RCC 7860 (cell line): Measurements from ENCODE around the gene EXOSC1.
"Not testable (repeated sequence)": the region's sequence is repeated elsewhere in the genome, so short reads cannot be mapped to it uniquely, and the experiment has no call there.

Source experiments
- DNase-seq: peaks from one replicate; pipeline ENCODE4 v3.0.0-alpha.2; 2015; ENCODE audit warnings: low spot score
- FAIRE-seq: peaks from 2 replicates; lab custom pipeline; 2012; peaks lifted over from hg19 to GRCh38; lab: Jason Lieb, UNC

Gene EXOSC1

DNA sequence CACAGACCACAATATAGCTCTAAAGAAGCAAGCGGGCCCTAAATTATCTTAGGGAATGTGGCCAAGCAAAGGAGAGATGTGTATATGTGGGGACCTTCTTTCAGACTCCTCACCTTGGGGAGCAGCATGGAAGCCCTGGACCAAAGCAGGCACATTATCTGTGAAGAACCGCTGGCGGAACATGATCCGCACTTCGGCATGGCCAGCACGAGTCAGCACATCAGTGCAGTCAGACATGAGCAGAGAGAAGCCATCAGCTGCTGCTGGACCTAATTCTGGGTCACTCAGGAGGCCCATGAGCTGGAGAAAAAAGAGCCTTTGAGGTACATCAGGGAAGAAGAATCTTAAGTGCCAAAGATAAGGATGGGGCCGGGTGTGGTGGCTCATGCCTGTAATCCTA, 14.1 kb upstream of the EXOSC1 start:
- FAIRE-seq = no peak

DNA sequence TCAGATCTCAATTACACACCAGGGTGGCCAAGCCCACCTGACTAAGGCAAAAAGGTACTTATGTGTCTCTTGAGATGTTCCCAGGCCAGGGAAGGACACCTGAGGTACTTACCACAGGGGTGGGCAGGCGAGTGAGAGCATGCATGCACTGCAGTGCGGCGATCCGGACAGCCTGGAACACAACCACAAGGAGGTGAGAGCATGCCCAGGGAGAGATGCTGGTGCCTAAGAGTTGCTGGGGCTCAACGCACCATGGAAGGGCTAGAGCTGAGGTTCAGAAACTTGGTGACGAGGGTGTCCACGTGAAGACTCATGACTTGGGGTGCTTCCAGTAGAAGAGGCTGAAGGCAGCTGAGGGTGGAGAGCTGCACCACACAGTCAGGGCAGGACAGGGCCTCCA, 13.3 kb upstream of the EXOSC1 start:
- no peak for FAIRE-seq

More for the DNA sequence above, 14.1 kb upstream of the EXOSC1 start:
- no peak for DNase-seq

DNA sequence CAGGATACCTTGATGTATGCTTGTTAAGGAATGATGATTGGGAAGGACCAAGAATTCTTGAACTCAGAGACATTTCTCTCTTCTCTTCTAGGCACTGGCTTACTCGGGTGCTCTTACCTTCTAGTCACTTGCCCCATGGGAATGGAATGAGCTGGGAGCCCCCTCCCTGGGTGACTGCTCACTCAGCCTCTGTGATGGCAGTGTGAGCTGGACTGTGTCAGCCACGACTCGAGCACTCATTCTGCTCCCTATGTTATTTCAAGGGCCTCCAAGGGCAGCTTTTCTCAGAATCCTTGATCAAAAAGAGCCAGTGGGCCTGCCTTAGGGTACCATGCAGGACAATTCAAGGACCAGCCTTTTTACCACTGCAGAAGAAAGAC, 10.9 kb upstream of the EXOSC1 start:
- FAIRE-seq (no peak), DNase-seq (no peak)

More for the DNA sequence above, 13.3 kb upstream of the EXOSC1 start:
- DNase-seq = no peak

DNA sequence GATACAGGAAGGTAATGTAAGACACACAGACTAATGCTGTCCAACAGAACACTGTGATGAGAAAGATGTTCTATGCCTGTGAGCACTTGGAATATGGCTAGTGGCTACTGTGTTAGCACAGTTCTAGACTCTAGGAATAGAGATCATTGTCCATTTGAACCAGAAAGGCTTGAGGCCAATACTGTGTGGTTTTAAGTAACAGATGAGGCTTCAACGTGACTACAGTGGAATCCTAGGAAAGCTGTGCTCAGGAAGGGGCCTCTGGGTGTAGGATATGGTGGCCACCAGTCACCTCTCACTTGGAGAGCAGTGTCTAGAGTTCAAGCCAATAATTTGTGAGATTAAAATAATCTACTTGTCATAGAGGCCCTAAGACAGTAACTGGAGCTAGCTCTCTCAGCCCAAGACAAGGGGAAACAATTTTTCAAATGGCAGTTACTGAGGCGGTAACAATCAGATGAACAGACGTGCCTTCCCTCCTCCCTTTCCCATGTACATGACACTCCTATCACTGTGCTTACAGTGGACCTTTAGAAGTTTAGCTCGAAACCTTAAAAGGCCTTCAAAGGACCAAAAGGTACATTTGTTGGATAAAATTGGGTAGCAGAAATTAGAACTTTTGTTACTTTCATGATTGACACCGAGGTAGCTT, 10.4 kb upstream of the EXOSC1 start:
- no peak for FAIRE-seq
- no peak for DNase-seq

DNA sequence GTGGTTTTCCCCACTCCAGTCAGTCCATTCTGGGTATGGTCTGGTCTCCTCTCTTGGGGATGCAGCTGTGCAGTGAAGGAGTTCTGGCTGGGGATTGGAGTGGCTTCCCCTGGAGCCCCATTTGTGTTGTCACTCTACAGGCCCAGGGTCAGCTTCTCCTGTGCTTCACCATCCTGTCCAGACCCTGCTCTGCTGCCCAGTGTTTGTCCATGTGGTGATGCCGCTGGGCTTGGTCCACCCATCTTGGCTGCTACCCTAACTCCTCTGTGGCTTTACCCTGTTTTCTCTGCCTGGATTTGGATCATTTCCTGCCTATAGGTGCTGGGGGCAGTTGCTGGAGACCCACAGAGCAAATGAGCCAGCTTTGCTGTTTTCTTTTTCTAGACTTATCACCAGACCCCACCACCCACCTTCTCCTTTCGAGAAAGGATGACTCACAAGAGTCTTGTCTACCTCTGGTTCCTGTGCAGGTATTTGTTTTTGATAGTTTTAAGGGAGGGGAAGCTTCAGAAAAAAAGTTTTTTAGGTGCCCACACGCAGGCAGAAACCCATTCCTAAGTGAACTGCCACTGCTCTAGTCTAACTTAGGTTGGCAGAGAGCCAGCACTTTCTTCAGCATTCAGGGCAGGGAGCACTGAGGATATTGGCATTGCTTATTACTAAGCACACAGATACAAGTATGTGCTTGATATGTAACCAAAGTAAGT, 8.7 kb upstream of the EXOSC1 start:
- no peak for DNase-seq
- FAIRE-seq = no peak

DNA sequence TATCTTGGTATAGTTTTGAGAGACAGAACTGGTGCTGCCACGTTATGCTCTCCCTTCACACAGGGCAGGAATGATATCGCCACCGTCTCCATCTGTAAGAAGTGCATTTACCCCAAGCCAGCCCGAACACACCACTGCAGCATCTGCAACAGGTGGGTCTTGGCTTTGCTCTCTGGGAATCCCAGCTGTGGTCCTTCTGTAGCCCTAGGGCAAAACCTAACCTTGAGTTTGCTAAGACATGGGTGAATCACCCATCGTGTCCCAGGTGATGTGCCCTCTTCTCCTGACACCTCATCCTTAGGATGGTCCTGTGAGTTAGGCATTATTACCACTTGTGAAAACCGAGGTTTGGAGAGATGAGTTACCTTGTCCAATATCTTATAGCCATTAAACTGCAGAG, 6.5 kb upstream of the EXOSC1 start:
- FAIRE-seq = no peak
- no peak for DNase-seq

DNA sequence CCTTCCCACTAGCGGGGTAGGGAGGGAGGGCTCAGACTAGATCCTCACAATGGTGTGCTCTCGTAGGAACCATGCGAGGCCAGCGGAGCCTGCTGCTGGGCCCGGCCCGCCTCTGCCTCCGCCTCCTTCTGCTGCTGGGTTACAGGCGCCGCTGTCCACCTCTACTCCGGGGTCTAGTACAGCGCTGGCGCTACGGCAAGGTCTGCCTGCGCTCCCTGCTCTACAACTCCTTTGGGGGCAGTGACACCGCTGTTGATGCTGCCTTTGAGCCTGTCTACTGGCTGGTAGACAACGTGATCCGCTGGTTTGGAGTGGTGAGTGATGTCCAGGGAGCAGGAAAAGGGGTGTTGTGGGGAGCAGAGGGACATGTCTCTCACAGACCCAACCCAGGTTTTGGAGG, 5.8 kb upstream of the EXOSC1 start:
- DNase-seq (no peak), FAIRE-seq (no peak)

DNA sequence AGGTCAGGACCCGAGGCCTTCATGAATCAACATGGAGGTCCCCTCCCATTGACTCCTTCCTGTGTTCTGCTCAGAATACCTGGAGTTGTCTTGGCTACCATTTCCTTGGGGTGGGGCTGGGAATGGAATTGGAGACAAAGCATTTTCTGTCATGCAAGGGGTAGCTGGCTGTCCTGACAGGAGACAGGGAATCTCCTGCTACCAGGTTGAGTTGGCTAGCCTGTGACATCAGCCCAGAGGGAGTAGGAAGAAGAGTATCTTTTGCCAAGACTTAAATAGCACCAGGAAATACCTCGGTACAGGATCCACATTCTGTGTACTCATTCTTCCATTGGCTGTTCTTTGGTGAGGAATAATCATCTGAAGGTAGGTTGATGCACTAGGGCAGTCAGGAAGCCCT, 5.0 kb upstream of the EXOSC1 start:
- no peak for FAIRE-seq

DNA sequence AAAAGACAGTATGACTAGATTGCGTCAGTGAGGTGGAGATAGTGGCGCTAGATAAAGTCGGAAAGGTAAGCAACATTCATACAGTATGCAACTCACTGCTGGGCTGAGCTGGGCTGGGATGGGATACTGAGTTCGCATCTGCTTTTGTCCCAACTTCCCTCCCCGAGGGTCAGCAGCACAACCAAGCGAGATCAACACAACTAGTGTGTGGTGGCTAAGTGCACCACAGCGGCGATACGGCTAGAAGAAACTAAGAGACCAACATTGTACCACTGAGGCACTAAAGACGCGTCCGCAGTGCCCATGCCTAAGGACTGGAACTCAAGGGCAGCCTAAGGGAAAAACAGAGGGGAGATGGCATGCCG, 467 bp downstream of the EXOSC1 start:
- DNase-seq (no peak), FAIRE-seq (no peak)

More for the DNA sequence above, 5.0 kb upstream of the EXOSC1 start:
- DNase-seq = no peak

DNA sequence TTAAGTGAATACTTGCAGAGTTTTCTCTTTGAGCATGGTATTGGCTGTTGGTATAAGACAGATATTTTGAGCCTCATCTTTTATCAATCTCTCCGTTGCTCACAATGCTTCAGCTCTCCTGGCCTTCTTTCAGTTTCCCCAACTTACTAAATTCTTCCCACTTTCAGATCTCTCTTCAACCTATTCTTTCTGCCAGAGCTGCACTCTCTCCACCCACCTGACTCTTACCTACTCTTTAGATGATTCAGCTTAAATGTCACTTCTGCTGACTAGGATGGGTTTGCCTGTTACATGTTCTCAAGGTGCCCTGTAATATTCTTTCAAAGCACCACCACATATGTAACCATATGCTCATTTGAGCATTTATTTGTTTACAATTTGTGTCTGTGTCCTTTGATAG, 1.6 kb downstream of the EXOSC1 start:
- FAIRE-seq = no peak

DNA sequence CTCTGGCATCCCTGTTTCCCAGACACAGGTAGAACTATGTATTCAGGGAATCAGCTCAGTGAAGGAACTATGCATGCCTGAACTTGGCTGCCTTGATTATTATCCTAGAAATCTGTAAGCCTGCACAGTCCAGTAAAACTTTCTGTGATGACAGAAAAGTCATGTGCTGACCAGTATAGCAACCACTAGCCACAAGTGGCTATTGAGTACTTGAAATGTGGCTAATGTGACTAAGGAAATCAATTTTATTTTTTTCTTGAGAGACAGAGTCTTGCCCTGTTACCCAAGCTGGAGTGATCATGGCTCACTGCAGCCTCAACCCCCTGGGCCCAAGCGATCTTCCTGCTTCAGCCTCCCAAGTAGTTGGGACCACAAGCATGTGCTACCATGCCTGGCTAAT, 3.5 kb downstream of the EXOSC1 start:
- DNase-seq (no peak), FAIRE-seq (no peak)

More for the DNA sequence above, 1.6 kb downstream of the EXOSC1 start:
- DNase-seq = no peak

DNA sequence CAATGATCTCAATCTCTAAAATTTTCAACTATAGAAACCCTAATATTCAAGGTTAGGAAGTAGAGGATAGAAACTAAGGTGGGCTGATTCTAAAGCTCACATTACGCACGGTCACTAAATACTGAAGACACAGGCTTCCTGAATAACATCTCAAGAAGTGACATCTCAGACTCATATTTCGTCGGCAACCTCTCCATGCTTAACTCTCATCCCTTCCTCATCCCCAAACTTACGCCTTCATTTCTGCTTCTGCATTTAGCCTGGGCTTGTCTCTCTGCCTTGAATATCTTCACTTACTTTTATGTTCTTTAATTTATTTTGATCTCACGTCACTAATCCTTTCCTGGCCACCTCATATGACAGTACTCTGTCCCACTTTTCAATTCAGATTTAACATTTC, 10.6 kb downstream of the EXOSC1 start:
- no peak for FAIRE-seq

DNA sequence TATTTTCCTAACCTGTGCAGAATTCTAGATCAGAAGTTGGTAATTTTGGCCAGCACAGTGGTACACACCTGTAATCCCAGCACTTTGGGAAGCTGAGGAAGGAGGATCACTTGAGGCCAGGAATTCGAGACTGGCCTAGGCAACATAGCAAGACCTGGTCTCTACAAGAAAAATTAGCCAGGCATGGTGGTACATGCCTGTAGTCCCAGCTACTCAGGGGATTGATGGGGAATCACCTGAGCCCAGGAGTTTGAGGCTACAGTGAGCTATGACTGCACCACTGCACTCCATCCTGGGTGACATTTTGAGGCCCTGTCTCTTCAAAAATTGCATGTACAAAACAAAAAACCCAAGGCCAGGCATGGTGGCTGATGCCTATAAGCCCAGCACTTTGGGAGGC, 11.2 kb downstream of the EXOSC1 start:
- FAIRE-seq = no peak
- no peak for DNase-seq

More for the DNA sequence above, 10.6 kb downstream of the EXOSC1 start:
- DNase-seq = no peak

DNA sequence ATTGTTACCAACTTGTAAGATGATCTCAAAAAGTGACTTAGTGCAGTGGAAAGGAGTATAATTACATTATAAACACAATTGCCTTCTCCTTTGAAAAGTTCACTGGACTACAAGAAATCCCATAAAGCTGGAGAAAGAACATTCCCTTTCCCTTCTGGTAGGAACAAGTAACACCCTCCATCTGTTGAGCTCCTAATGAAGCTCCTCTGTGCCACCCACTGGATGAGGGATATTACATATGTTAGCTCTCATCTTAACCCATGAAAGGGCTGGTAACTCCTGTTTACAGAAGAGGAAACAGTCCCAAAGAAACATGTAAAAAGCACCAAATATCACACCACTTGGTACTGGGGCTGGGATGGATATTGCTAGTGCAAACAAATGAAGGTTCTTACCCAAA, 11.8 kb downstream of the EXOSC1 start:
- DNase-seq (peak; percentile 11), FAIRE-seq (no peak)

DNA sequence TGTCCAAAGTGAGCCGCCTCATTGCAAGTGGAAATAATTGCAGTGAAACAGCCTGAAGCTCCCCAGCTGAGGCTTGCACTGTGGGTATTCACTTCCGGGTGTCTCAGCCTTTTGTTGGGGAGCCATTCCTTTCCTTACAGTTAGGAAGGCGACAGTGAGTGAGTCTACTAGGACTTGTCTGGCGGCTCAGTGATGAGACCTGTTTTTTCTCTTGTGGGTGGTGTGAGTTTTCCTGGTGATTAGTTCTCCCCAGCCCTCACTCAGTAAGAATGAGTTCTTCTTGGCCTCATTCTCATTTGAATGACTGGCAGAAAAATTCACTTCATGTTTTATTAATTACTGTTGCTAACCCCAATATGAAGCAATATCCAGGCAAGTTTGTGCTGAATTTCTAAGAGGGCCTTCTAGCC, 17.2 kb downstream of the EXOSC1 start:
- no peak for FAIRE-seq
- DNase-seq = peak; percentile 51

DNA sequence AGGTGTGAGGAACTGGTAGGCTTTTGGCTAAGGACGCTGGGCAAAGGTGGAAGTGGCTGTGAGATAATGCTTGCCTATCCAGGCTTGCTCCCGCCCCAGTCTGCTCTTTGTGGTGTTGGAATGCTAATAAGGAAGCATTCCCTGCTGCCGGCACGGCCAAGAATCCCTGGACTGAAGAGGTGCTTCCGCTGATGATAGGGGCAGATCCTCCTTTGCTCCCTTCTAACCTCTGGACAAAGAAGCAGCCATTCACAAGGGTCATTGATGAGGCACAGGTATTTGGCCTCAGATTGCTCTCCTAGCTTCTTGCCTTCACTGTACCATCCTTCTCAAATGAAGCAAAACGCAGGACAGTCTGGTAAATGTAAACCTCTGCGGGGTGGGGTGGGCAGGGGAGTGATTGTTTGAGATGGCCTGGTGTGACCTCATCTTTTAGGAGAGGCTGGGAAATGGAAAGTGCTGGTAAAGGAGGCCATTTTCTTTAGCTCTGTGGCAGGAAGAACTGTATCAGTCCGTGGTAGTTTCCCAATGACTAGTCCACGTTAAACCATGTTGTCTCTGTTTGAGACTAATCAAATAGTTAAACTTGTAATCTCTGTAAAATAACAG, 18.1 kb downstream of the EXOSC1 start:
- peak; percentile 71 for DNase-seq
- peak; percentile 32 for FAIRE-seq

DNA sequence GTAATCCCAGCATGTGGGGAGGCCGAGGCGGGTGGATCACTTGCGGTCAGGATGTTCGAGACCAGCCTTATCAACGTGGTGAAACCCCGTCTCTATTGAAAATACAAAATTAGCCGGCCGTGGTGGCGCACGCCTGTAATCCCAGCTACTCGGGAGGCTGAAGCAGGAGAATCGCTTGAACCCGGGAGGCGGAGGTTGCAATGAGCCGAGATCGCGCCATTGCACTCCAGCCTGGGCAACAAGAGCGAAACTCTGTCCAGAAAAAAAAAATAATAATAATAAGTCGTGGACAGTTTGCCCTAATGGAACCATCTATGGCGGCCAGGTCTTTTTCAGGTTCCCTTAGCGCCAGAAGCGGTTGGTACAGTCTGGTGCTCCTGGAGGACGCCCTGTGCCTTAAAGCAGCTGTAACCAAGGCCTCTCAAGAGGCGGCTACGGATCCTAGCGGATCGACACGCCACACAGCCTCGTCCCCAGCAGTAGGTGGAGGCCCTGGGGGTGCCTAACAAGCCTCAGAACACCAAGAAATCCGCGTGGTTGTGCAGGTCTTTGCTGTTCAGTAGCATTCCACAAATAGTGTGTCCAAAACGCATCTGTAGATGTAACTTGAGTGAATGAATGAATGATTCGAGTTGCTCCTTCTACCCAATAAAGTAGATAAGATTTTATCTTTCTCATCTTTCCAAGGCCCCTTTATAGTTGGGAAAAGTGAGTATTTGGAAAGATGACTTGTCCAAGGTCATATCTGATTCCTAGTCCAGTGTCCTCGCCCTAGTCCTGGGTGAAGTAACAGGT, 18.8 kb downstream of the EXOSC1 start:
- DNase-seq = peak; percentile 8
- no peak for FAIRE-seq

DNA sequence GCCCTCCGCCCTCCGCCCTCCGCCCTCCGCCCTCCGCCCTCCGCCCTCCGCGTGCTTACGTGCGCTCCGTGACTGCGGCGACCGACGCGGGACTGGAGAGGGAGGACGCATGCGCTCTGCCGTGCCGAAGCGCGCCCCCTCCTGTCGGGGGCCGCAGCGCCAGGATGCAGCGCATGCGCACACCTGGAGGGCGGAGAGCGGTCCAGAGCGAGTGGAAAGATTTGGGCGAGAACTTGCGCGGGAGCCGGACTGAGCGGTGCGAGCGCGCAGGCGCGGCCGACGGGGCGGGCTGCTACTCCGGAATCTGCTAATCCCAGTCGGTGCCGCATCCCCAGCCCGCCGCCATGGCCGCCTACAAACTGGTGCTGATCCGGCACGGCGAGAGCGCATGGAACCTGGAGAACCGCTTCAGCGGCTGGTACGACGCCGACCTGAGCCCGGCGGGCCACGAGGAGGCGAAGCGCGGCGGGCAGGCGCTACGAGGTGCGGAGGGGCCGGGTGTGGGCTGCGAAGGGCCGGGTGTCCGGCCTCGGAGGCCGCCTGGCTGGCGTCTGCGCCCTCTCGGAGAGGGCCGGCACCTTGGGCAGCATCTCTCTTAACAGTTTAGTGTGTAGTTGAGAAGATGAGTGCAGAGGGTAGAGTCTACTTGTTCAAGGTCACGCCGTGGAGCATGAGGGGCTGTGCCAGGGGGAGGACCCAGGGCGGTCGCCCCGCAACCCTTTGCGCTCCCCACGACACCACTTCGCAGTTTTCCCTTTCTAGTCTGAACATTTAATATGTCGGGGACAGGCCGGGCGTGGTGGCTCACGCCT, 19.6 kb downstream of the EXOSC1 start, which contains the start of gene PGAM1:
Gene PGAM1 (plus strand): TSS at position 228 of the 812 bp plus-strand sequence. CDS start 117 bp downstream, at position 345.
- DNase-seq (peak; percentile 95), FAIRE-seq (no peak)

DNA sequence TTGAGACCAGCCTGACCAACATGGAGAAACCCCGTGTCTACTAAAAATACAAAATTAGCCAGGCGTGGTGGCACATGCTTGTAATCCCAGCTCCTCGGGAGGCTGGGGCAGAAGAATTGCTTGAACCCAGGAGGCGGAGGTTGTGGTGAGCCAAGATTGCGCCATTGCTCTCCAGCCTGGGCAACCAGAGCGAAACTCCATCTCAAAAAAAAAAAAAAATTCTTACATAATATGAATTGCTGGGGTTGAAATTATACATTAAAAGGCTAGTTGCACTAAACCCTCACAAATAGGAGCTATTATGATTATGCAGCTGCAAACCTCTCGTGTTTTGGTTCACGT, 22.1 kb downstream of the EXOSC1 start:
- not testable (repeated sequence) for FAIRE-seq, DNase-seq

DNA sequence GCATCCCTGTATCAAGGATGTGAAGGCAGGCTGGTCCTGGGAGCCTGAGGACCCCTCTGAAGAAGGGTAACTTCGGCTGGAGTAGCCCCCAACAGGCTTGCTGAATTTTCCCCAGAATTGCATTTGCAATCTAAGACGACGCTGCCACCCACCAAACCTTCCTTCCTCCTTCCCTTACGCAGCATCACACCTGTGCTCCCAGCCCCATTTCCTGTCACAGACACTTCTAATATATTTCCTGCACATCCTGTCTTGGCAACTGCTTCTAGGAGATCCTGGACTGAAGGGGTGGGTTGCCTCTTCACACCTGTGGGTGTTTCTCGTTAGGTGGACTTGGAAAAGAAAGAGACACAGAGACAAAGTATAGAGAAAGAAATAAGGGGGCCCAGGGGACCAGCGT, 29.2 kb downstream of the EXOSC1 start:
- DNase-seq = no peak
- no peak for FAIRE-seq

DNA sequence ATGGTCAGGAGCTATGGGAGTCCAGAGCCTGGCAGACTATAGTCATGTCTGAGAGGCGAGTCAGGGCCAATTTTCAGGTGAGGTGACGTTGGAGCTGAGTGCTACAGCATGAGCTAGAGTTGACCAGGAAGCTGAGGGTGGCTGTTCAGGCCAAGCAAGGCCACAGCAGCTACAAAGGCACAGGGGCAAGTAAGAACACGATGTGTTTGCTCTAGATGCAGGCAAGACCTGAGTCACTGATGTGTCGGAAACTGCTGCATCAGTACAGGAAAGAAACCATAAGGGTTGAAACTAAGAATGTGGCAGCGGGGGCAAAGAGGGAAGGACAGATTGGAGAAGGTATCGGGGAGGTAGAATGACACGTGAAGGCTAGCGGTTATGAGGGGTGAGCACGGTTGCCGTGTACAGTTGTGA, 32.9 kb downstream of the EXOSC1 start:
- no peak for FAIRE-seq
- DNase-seq = peak; percentile 88
